ENCODE data around the gene FAM83B. TPM values are rescaled to one million over a fixed set of nuclear protein-coding genes. Genes with fewer than 3 reads are reported as not detected.

Gene FAM83B
- polyA plus RNA-seq, 1 of the 3 experiments (the other 2 are of a cell fraction), result not detected

- Histone ChIP-seq H2AFZ (ENCODE audit: low read depth) (no peak overlapping the region), H3F3A (replicated peaks; ENCODE audit: insufficient read depth) (no peaks in the 10 kb centered on the region), H3K4me1 (ENCODE audit: control insufficient read depth in 1 of 2, insufficient read depth in 2 of 2, low read depth in 1 of 2, low read length in 1 of 2) (no peaks in the 10 kb centered on the region), H3K9me2 (peaks cover 3% of the 10 kb centered on the region; the same call in 1 of the 2 replicates), H3K9me3 (no peaks in the 10 kb centered on the region), H3K79me2 (ENCODE audit: insufficient read depth) (no peaks in the 10 kb centered on the region), H4K20me1 (ENCODE audit: insufficient read depth) (no peaks in the 10 kb centered on the region), H3K36me3 (replicated peaks in 1 of 2; ENCODE audit: control insufficient read depth in 1 of 2, insufficient read depth in 2 of 2, low read length in 1 of 2) (no peaks in the 10 kb centered on the region), H3K27ac (ENCODE audit: low read depth in 2 of 2, low read length in 1 of 2) (no peak overlapping the region), H3K4me3 (ENCODE audit: low read depth in 2 of 2, low read length in 1 of 2) (no peak overlapping the region), H3K9ac (no peak overlapping the region), H3K27me3 (ENCODE audit: insufficient read depth) (no peaks in the 10 kb centered on the region), H3K4me2 (no peak overlapping the region)
- ChIA-PET CTCF (no interaction called here), POLR2A (no interaction called here)
- 4% methylated on average over 3 of the region's 3 CpGs for WGBS (ENCODE audit: low lambda C conversion rate)
- DNase-seq, result no peak
- TF ChIP-seq ZBTB33 (IDR thresholded peaks at IDR 0.05; ENCODE audit: borderline replicate concordance, low read depth), result no peak
- no peak for TF ChIP-seq NFIC (IDR thresholded peaks at IDR 0.05; ENCODE audit: borderline replicate concordance)
- no peak for TF ChIP-seq TCF12 (IDR thresholded peaks at IDR 0.05)
- TF ChIP-seq FOXJ3 (CRISPR knock-in tag; IDR thresholded peaks at IDR 0.05), result no peak
- TF ChIP-seq JUND (IDR thresholded peaks at IDR 0.05), result no peak
- no peak for TF ChIP-seq RFX5 (IDR thresholded peaks at IDR 0.05; ENCODE audit: low read length)
- no peak for TF ChIP-seq TAF1 (IDR thresholded peaks at IDR 0.05; ENCODE audit: borderline replicate concordance, low read depth, low read length)
- TF ChIP-seq POLR2AphosphoS5 (IDR thresholded peaks at IDR 0.05; ENCODE audit: low read depth, low read length), result no peak
- TF ChIP-seq GATA2 (CRISPR knock-in tag; IDR thresholded peaks at IDR 0.05), result no peak
- TF ChIP-seq YY1 (IDR thresholded peaks at IDR 0.05; ENCODE audit: low read depth), result no peak
- TF ChIP-seq, protein P1, sequence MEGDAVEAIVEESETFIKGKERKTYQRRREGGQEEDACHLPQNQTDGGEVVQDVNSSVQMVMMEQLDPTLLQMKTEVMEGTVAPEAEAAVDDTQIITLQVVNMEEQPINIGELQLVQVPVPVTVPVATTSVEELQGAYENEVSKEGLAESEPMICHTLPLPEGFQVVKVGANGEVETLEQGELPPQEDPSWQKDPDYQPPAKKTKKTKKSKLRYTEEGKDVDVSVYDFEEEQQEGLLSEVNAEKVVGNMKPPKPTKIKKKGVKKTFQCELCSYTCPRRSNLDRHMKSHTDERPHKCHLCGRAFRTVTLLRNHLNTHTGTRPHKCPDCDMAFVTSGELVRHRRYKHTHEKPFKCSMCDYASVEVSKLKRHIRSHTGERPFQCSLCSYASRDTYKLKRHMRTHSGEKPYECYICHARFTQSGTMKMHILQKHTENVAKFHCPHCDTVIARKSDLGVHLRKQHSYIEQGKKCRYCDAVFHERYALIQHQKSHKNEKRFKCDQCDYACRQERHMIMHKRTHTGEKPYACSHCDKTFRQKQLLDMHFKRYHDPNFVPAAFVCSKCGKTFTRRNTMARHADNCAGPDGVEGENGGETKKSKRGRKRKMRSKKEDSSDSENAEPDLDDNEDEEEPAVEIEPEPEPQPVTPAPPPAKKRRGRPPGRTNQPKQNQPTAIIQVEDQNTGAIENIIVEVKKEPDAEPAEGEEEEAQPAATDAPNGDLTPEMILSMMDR (IDR thresholded peaks at IDR 0.05), result no peak
- TF ChIP-seq RXRA (IDR thresholded peaks at IDR 0.05; ENCODE audit: borderline replicate concordance, low read depth), result no peak
- no peak for TF ChIP-seq GABPA (IDR thresholded peaks at IDR 0.05; ENCODE audit: low read depth)
These were observed 90.8 kb downstream of the FAM83B start for GRCh38 chr6:54937371-54937770.

- Histone ChIP-seq H3K4me2 (no peak overlapping the region), H3K9ac (no peak overlapping the region), H3K36me3 (replicated peaks in 1 of 2; ENCODE audit: control insufficient read depth in 1 of 2, insufficient read depth in 2 of 2, low read length in 1 of 2) (no peaks in the 10 kb centered on the region), H3K27ac (ENCODE audit: low read depth in 2 of 2, low read length in 1 of 2) (no peak overlapping the region), H4K20me1 (ENCODE audit: insufficient read depth) (no peaks in the 10 kb centered on the region), H3F3A (replicated peaks; ENCODE audit: insufficient read depth) (no peaks in the 10 kb centered on the region), H3K4me3 (ENCODE audit: low read depth in 2 of 2, low read length in 1 of 2) (no peak overlapping the region), H3K9me3 (no peaks in the 10 kb centered on the region), H3K27me3 (ENCODE audit: insufficient read depth) (no peaks in the 10 kb centered on the region), H3K9me2 (no peaks in the 10 kb centered on the region), H3K79me2 (ENCODE audit: insufficient read depth) (no peaks in the 10 kb centered on the region), H3K4me1 (ENCODE audit: control insufficient read depth in 1 of 2, insufficient read depth in 2 of 2, low read depth in 1 of 2, low read length in 1 of 2) (no peaks in the 10 kb centered on the region), H2AFZ (ENCODE audit: low read depth) (no peak overlapping the region)
- CTCF ChIA-PET, result no interaction called here
- no peak for TF ChIP-seq EZH2phosphoT487 (IDR thresholded peaks at IDR 0.05; ENCODE audit: borderline replicate concordance, low read depth)
- TF ChIP-seq, protein P1 (IDR thresholded peaks at IDR 0.05), result no peak
- TF ChIP-seq NFIC (IDR thresholded peaks at IDR 0.05; ENCODE audit: borderline replicate concordance), result no peak
- TF ChIP-seq TEAD4 (IDR thresholded peaks at IDR 0.05; ENCODE audit: borderline replicate concordance, insufficient read depth), result no peak
- POLR2A ChIA-PET, result no interaction called here
- no peak for DNase-seq
These were observed 111.1 kb downstream of the FAM83B start for GRCh38 chr6:54957698-54958097.

Data from SK-N-SH (cell line).